ENCODE measurements around the gene VAMP8.
"Not testable (repeated sequence)": the region's sequence is repeated elsewhere in the genome, so short reads cannot be mapped to it uniquely, and the experiment has no call there.

The VAMP8 gene

DNA sequence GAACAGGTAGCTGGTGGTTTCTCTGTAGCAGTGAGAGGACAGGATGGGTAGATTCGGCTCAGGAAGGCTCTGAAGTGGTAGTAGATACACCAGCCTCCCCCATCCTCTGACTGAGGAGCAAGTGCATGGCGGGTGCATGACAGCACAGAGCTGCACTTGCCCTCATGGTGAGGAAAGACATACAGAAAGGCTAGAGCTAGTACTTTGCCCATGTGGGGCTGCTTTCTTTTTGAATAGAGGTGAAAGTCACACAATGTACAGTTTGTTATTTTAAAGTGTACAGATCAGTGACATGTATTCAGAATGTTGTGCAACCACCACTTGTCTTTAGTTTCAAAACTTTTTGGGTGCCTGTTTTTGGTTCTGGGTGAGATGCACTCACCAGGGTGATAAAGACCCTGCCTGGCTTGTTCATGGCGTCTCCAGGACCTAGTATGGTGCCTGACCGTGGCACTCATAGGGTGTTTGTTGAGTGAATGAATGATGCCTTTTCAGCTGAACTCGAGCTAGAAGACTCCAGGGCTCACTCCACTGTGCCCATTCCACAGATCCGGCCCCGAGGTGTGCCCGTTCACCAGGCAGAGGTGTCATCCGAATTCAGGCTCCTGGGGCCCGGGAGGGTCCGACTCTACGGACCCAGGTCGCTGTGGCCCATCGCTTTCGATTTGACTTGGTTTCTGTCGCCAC is 6.4 kb downstream of the VAMP8 start:
- DNase-seq = no peak

GRCh38 chr2:85584354-85584856 is 7.0 kb downstream of the VAMP8 start, which contains the start of gene VAMP5:
Gene VAMP5 (plus strand): TSS chr2:85584431. CDS start chr2:85584491, 60 bp downstream.
- DNase-seq = no peak

DNA sequence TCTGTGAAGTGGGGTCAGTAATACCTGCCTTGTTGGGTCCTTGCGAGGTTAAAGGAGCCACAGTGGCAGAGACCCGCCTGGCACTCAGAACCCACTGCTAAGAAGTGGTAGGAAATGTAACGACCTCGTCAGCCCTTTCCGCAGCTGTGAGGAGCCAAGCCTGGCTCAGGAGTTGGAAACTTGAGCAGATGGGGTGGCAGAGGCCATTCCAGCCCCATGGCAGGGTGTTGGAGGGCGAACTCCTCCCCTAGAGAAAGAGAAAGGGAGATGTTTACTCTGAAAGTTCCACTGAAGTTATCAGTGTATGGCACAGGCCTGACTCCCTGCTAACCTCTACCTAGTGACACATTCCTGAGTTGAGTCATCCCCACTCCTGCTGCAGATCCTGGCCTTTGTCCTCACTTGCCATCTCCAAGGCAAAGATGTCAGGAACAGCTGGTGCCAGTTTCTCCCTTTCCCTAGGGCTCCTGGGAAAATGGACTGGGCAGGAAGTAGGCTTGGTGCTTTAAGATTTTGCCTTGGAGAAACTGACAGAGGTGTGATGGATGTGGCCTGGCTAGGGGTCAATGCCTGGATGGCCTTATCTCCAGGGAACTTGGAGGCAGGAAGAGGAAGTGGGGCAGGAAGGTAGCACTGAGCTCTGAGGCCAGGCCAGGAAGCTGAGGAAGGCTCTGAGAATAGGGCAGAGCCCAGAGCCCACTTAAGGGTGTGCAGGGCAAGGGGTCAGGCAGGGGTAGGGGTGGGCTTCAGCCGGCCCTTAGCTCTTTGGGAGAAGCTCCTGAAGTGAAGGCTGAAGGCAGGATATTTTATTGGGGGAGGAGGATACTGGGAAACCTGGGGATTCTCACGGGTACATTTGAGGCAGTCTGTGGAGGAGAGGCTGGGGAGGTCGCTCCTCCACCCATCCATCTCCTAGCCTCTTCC is 7.7 kb downstream of the VAMP8 start:
- DNase-seq = no peak

GRCh38 chr2:85585781-85586105 is 8.4 kb downstream of the VAMP8 start:
- DNase-seq = no peak

- DNase-seq = no peak
These were observed 10.8 kb downstream of the VAMP8 start for GRCh38 chr2:85588236-85588635.

DNA sequence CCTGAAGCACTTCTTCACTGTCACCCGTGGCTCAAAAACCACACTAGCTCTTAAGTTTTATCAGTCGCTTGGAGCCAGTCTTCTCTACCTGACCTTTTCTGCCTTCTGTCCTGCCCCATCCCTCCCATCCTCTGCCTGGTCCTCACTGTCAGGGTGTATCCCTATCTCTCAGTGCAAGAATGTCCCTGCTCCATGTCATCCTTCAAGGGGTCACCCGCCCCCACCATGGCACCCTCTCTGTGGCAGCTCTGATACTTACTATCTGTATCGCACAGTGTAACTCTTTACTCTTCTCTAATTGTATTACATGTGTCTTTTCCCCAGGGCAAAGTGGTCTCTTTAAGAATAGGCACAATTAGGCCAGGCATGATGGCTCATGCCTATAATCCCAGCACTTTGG is 11.3 kb downstream of the VAMP8 start:
- DNase-seq = no peak

- no peak for DNase-seq
These were observed 11.8 kb downstream of the VAMP8 start for GRCh38 chr2:85589181-85589580.

GRCh38 chr2:85589982-85590791 is 12.8 kb downstream of the VAMP8 start:
- no peak for DNase-seq

- no peak for DNase-seq
These were observed 13.6 kb downstream of the VAMP8 start for GRCh38 chr2:85590950-85591349.

- no peak for DNase-seq
These were observed 14.2 kb downstream of the VAMP8 start for GRCh38 chr2:85591563-85591962.

DNA sequence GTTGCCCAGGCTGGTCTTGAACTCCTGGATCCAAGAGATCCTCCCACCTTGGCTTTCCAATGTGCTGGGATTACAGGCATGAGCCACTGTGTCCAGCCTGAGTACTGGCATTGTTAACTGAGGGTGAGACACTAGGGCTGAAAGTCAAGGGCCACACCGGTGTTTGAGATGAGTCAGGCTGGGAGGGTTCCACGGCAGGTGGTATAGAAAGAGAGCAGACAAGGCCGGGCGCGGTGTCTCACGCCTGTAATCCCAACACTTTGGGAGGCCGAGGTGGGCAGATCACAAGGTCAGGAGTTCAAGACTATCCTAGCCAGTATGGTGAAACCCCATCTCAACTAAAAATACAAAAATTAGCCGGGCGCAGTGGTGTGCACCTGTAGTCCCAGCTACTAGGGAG is 14.9 kb downstream of the VAMP8 start:
- DNase-seq = not testable (repeated sequence)

DNA sequence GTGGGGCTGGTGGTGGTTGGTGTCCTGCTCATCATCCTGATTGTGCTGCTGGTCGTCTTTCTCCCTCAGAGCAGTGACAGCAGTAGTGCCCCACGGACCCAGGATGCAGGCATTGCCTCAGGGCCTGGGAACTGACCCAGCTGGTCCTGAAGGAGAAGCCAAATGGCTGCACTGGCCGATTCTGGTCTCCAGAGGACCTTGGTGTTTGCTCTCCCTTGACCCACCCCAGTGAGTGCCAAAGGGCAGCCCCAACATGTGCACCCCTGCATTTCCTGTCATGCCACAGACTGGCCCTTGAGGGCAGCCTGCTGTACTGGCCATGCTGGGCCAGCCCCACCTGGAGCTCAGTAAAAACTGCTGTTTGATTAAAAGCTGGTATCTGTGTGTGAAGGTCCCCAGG is 15.6 kb downstream of the VAMP8 start:
- no peak for DNase-seq

DNA sequence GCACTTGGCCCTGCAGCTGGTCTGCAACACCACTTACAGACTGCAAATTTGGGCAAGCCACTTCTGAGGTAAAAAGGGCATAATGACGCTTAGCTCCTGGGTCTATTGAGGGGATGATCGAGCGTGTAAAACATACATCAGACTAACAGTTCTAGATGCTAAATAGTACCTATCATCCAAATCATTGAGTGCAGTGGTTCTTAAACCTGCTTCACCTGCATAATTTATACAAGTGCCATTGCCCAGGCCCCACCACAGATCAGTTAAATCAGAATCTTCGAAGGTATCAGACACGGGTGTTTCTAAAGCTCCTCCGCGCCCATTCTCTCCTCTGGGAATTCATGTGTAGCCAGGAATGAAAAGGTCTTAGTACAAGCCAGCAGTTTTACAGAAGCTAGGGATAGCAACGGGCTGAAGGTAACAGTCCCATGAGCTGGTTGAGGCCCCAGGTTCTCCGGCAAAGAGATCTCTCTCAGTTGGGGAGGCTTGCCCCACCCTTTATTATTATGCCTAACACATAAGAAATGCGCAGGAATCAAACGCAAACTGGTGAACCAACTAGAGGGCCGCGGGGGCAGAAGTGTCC is 17.4 kb downstream of the VAMP8 start:
- no peak for DNase-seq

DNA sequence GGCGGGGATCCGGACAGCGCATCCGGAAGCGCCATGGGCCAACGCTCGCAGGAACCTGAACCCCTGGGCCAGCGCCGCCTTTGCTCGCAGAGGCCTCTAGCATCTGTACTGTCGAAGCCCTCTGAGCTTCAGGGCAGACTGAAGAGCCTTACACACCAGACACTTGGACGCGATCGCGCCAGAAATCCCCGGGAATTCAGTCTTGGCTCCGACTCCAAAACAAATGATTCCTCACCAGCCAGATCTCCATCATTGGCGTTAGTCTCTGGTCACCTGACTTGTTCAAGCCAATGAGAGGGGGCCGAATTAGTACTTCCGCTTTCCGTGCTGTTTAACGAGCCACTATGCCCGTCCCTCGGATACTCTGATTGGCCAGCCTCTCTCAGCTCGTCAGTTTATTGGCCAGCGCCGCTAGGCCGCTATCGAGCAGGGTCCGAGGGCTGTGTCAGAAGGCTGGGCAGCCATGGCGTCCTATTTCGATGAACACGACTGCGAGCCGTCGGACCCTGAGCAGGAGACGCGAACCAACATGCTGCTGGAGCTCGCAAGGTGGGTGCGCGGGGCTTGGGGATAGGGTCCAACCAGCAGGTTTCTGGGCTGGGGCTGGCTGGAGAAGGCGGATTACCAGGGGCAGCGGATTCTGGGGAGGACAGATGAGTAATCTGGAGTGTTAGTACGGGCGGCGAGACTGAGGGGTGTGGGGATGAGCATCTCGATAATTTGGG is 18.1 kb downstream of the VAMP8 start, which contains the start of gene RNF181:
TSS of gene RNF181 (plus strand) at position 445 of the 725 bp plus-strand sequence. CDS start at position 464, 19 bp downstream.
- peak; percentile 87 for DNase-seq

DNA sequence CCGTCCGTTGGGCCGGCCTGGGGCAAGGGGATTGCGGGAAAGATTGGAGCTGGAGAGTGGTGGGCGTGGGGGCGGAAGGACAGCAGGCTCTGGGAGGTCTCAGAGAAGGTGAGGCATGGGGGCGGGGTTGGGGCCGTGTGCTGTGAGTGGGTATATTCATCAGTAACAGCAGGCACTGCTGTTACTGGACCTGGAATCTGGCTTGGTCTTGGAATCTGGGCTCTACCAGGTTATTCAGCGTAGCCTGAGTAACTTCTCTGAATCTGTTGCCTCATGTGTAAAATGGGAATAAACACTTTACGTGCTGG is 18.6 kb downstream of the VAMP8 start:
- no peak for DNase-seq

- DNase-seq = no peak
These were observed 19.2 kb downstream of the VAMP8 start for GRCh38 chr2:85596486-85597143.

DNA sequence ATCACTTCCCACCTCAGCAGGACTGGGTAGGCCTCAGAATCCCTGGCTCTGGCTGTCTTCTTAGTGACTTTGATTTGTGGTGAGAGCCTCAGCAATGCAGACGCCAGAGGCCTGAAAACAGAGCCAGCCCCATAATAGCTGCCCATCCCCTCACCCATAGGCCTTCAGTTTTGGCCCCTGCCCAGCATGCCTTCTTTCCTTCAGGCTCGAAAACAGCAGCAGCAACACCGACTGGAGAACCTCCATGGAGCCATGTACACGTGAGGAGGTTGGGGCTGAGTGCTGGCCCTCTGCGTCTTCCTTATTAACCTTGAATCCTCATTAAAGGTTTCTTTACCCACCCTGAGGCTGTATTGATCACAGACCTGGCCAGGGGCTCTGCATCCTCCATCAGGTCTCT is 19.9 kb downstream of the VAMP8 start:
- no peak for DNase-seq

DNA sequence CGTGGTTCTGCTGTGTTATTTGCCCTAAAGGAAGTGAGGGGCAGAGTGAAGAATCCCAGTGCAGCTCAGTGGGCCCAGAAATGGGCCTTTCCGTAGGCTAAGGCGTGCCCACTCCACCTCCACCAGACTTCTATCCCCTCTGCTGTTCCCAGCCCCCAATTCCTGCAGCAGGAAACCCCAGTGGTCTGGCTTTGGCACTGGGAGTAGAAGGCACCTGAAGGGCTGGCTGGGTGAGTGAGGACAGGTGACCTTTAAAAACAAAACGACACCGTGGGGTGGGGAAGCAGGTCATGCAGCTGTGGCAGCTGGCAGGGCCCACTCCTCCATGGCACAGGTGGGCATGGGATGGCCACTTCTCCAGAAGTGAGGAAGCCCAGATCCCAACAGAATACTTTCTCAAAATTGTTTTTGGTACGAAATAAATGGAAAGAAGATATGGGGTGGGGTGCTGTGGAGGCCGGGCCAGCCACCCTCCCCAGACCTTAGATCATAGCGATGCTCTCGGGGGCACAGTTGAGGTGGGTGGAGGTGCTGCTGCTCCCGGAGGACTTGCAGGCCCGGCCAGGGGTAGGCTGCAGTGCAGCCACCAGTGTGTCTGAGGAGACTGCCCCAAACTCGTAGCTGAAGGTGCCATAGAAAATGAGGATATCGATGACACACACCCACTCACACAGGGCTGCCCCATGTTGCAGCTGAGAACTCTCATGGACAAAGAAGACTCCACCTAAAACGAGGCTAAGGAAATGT is 21.4 kb downstream of the VAMP8 start:
- DNase-seq = no peak

DNA sequence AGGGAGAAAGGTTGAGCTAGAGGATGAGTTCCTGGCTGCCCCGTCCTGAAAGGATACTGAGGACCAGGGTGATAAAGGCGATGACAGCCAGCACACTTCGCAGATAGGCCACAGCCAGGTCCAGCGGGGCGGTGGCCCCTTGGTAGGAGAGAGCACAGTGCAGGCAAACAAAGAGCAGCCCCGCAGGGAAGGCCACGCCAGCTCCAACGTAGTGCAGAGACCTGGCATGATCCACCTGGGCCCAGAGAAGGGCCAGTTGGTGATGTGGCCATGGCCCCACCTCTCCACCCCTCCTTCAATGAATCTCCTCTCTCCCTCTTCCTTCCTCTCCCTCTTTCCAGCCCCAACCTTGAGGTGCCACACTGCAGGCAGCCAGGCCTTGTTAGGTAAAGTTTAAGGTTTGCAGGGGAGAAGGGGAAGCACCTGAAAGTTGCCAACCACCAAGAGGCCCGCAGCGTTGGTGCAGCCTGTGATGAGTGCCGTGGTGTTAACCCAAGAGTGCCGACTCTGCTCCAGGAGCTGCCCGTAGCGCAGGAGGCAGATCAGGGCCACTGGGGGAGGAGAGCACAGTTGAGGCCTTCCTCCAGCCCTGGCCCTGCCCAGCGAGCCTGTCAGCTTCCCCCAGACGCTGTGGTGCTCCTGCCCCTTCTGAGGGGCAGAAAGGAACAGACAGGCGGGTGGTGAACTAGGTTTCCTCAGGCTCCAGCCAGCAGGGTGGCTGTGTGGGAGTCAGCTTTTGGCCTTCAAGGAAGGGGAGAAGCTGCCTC is 22.3 kb downstream of the VAMP8 start:
- DNase-seq = no peak

- DNase-seq = no peak
These were observed 22.8 kb downstream of the VAMP8 start for GRCh38 chr2:85600235-85600575.
